SU-DHL-6 (cell line): Measurements from ENCODE around the gene TLE1.

Experiments used
- H2AFZ ChIP-seq: fragments of 200-600 bp; sonication (generic); 2 replicates; pipeline ENCODE4 v1.6.1; 2014; ENCODE audit warnings: low read depth, mild to moderate bottlenecking, moderate library complexity, mixed read lengths, antibody characterized with exemption, low read length; ENCODE audit not compliant: severe bottlenecking
- H3F3A ChIP-seq: fragments of 200-600 bp; shearing (Covaris generic); 2 replicates; pipeline ENCODE4 v1.6.0; 2016; ENCODE audit warnings: antibody characterized with exemption, mild to moderate bottlenecking; ENCODE audit not compliant: insufficient read depth
- H3K27ac ChIP-seq: fragments of 200-600 bp; sonication (generic); 2 replicates; pipeline ENCODE4 v1.5.1; 2016; ENCODE audit warnings: low read depth, mild to moderate bottlenecking, low read length, moderate library complexity, mixed read lengths
- H3K27me3 ChIP-seq: fragments of 200-600 bp; sonication (generic), shearing (Covaris generic); 2 replicates; pipeline ENCODE4 v1.6.0; 2014; ENCODE audit warnings: mild to moderate bottlenecking, low read length
- H3K36me3 ChIP-seq: fragments of 200-600 bp; sonication (generic); 2 replicates; pipeline ENCODE4 v1.6.1; 2014; ENCODE audit warnings: mild to moderate bottlenecking, low read length, mixed read lengths
- H3K4me2 ChIP-seq: fragments of 300-600, 200-600 bp; shearing (Covaris generic), sonication (generic); 2 replicates; pipeline ENCODE4 v1.6.0; 2014; ENCODE audit warnings: low read length, low read depth, mild to moderate bottlenecking; ENCODE audit not compliant: poor library complexity, severe bottlenecking
- H3K4me3 ChIP-seq: fragments of 200-600 bp; sonication (generic); 2 replicates; pipeline ENCODE4 v1.5.1; 2014; ENCODE audit warnings: antibody characterized with exemption, low read length, mild to moderate bottlenecking, mixed read lengths; ENCODE audit not compliant: insufficient read depth, poor library complexity, severe bottlenecking
- H3K79me2 ChIP-seq: fragments of 200-600 bp; sonication (generic); 2 replicates; pipeline ENCODE4 v1.6.1; 2014; ENCODE audit warnings: mild to moderate bottlenecking, low read length, moderate library complexity; ENCODE audit not compliant: insufficient read depth
- H3K9ac ChIP-seq: fragments of 200-600 bp; sonication (generic); 2 replicates; pipeline ENCODE4 v1.7.0; 2014; ENCODE audit warnings: mild to moderate bottlenecking, low read length
- H3K9me2 ChIP-seq: fragments of 200-600 bp; sonication (generic); replicated peaks from 2 replicates; pipeline ENCODE4 v1.6.1; 2014; ENCODE audit warnings: low read length; ENCODE audit not compliant: insufficient read depth
- H3K9me3 ChIP-seq: fragments of 200-600 bp; sonication (generic); 2 replicates; pipeline ENCODE4 v1.6.1; 2014; ENCODE audit warnings: low read length, mixed read lengths; ENCODE audit not compliant: insufficient read depth
- H4K20me1 ChIP-seq: fragments of 200-600 bp; sonication (generic); 2 replicates; pipeline ENCODE4 v1.6.1; 2014; ENCODE audit warnings: low read depth, mild to moderate bottlenecking, antibody characterized with exemption, low read length, moderate library complexity, mixed read lengths
- CTCF ChIP-seq: fragments of 200-600 bp; sonication (generic); IDR thresholded peaks from one replicate; pipeline ENCODE4 v1.5.1; 2017; ENCODE audit warnings: antibody characterized with exemption, mild to moderate bottlenecking, low read length, moderate library complexity; ENCODE audit not compliant: insufficient read depth, poor library complexity, severe bottlenecking
- EZH2phosphoT487 ChIP-seq: fragments of 200-600 bp; sonication (generic), shearing (Covaris generic); conservative IDR thresholded peaks from 2 replicates; pipeline ENCODE4 v1.6.1; 2018; ENCODE audit warnings: mild to moderate bottlenecking, antibody characterized with exemption, low read length, moderate library complexity, mixed read lengths

TLE1 gene

GRCh38 chr9:81610740-81611107, 78.6 kb downstream of the TLE1 start:
- no peaks in the 10 kb centered on the region for H3K79me2 ChIP-seq
- H3F3A ChIP-seq = no peaks in the 10 kb centered on the region
- no peaks in the 10 kb centered on the region for H3K9me3 ChIP-seq
- no peak overlapping the region for H3K4me3 ChIP-seq
- no peaks in the 10 kb centered on the region for H4K20me1 ChIP-seq
- H3K9me2 ChIP-seq = no peaks in the 10 kb centered on the region
- H3K27ac ChIP-seq = no peak overlapping the region
- H3K36me3 ChIP-seq = no peaks in the 10 kb centered on the region
- no peak overlapping the region for H2AFZ ChIP-seq
- no peak overlapping the region for H3K4me2 ChIP-seq
- no peaks in the 10 kb centered on the region for H3K27me3 ChIP-seq
- no peak overlapping the region for H3K9ac ChIP-seq
- TF ChIP-seq EZH2phosphoT487 = no peak
- TF ChIP-seq CTCF = no peak

- H3K36me3 ChIP-seq = no peaks in the 10 kb centered on the region
- no peaks in the 10 kb centered on the region for H3K9me3 ChIP-seq
- no peak overlapping the region for H3K4me2 ChIP-seq
- no peak overlapping the region for H3K9ac ChIP-seq
- H3F3A ChIP-seq = no peaks in the 10 kb centered on the region
- no peak overlapping the region for H3K27ac ChIP-seq
- H3K27me3 ChIP-seq = no peaks in the 10 kb centered on the region
- no peaks in the 10 kb centered on the region for H3K9me2 ChIP-seq
- no peaks in the 10 kb centered on the region for H4K20me1 ChIP-seq
- no peaks in the 10 kb centered on the region for H3K79me2 ChIP-seq
- H2AFZ ChIP-seq = no peak overlapping the region
- no peak overlapping the region for H3K4me3 ChIP-seq
- TF ChIP-seq EZH2phosphoT487 = no peak
- no peak for TF ChIP-seq CTCF
Observed at GRCh38 chr9:81609782-81610739, 79.3 kb downstream of the TLE1 start.

- no peaks in the 10 kb centered on the region for H3K36me3 ChIP-seq
- no peaks in the 10 kb centered on the region for H3K9me3 ChIP-seq
- no peak overlapping the region for H2AFZ ChIP-seq
- TF ChIP-seq CTCF (no peak), EZH2phosphoT487 (no peak)
- H3K27ac ChIP-seq = no peak overlapping the region
- H4K20me1 ChIP-seq = no peaks in the 10 kb centered on the region
- no peak overlapping the region for H3K4me2 ChIP-seq
- no peak overlapping the region for H3K4me3 ChIP-seq
- H3F3A ChIP-seq = no peaks in the 10 kb centered on the region
- H3K9ac ChIP-seq = no peak overlapping the region
- H3K79me2 ChIP-seq = no peaks in the 10 kb centered on the region
- no peaks in the 10 kb centered on the region for H3K27me3 ChIP-seq
- no peaks in the 10 kb centered on the region for H3K9me2 ChIP-seq
Observed at GRCh38 chr9:81608289-81608657, 81.1 kb downstream of the TLE1 start.
